HEK293 (cell line): ENCODE measurements around the gene CRK.

Experiments
- CTCF ChIA-PET: fragments of 350-600 bp; formaldehyde crosslinking; extraction: SDS; loops from one replicate; lab custom pipeline; 2021; ENCODE audit warnings: antibody characterized with exemption; lab: Yijun Ruan, JAX
- POLR2A ChIA-PET: fragments of 300-600 bp; formaldehyde crosslinking; extraction: SDS; loops from one replicate; lab custom pipeline; 2020; ENCODE audit warnings: antibody characterized with exemption, inconsistent platforms; lab: Yijun Ruan, JAX
- H3K27ac ChIP-seq: fragments of 200-500 bp; sonication (Bioruptor generic); 2 replicates; pipeline ENCODE4 v1.5.1; 2014; ENCODE audit warnings: low read depth, low read length, control low read depth, inconsistent platforms; ENCODE audit errors: extremely low read depth
- H3K36me3 ChIP-seq, 2 experiments: fragments of 200-500 bp in 1 of 2; sonication (Bioruptor generic) in 1 of 2; 1 replicate in 1 of 2; 2 replicates in 1 of 2; pipeline ENCODE4 v1.5.1; 2014 to 2017; ENCODE audit warnings: inconsistent platforms in 2 of 2, low read length in 2 of 2; ENCODE audit not compliant: control insufficient read depth in 2 of 2, insufficient read depth in 1 of 2
- H3K4me1 ChIP-seq: fragments of 200-500 bp; sonication (Bioruptor generic); 2 replicates; pipeline ENCODE4 v1.5.1; 2014; ENCODE audit warnings: mild to moderate bottlenecking, low read length, inconsistent platforms; ENCODE audit not compliant: control insufficient read depth, insufficient read depth
- H3K4me3 ChIP-seq: 2 replicates; pipeline ENCODE4 v1.5.1; 2011; ENCODE audit warnings: low read depth, mild to moderate bottlenecking, control low read depth, low read length, moderate library complexity
- H3K9me3 ChIP-seq: fragments of 200-500 bp; sonication (Bioruptor generic); 2 replicates; pipeline ENCODE4 v1.5.1; 2014; ENCODE audit warnings: low read depth, low read length, inconsistent platforms; ENCODE audit not compliant: control insufficient read depth, insufficient read depth
- GLIS2 ChIP-seq: fragments of 450-650 bp; formaldehyde crosslinking; IDR thresholded peaks from 2 replicates; pipeline ENCODE4 v1.5.1; 2016; ENCODE audit warnings: missing biosample characterization, missing genetic modification characterization
- KLF7 ChIP-seq: fragments of 450-650 bp; formaldehyde crosslinking; IDR thresholded peaks from 2 replicates; pipeline ENCODE4 v1.5.1; 2016; ENCODE audit warnings: missing biosample characterization, missing genetic modification characterization, borderline replicate concordance
- PRDM1 ChIP-seq: fragments of 450-650 bp; formaldehyde crosslinking; IDR thresholded peaks from 2 replicates; pipeline ENCODE4; 2016; ENCODE audit warnings: missing biosample characterization, missing genetic modification characterization
- SCRT1 ChIP-seq: fragments of 450-650 bp; formaldehyde crosslinking; IDR thresholded peaks from 2 replicates; pipeline ENCODE4 v1.5.1; 2016; ENCODE audit warnings: missing biosample characterization, missing genetic modification characterization, borderline replicate concordance
- SP7 ChIP-seq: fragments of 450-650 bp; formaldehyde crosslinking; IDR thresholded peaks from 2 replicates; pipeline ENCODE4 v1.5.1; 2016; ENCODE audit warnings: missing biosample characterization, missing genetic modification characterization
- WT1 ChIP-seq: fragments of 450-650 bp; formaldehyde crosslinking; IDR thresholded peaks from 2 replicates; pipeline ENCODE4 v1.5.1; 2016; ENCODE audit warnings: missing biosample characterization, missing genetic modification characterization
- YY1 ChIP-seq: fragments of 450-650 bp; formaldehyde crosslinking; IDR thresholded peaks from 2 replicates; pipeline ENCODE4 v1.5.1; 2018; ENCODE audit warnings: missing biosample characterization, missing genetic modification characterization
- ZFP3 ChIP-seq: fragments of 450-650 bp; formaldehyde crosslinking; IDR thresholded peaks from 2 replicates; pipeline ENCODE4 v1.5.1; 2016; ENCODE audit warnings: low read depth, missing biosample characterization, missing genetic modification characterization
- ZNF140 ChIP-seq: fragments of 450-650 bp; formaldehyde crosslinking; IDR thresholded peaks from 2 replicates; pipeline ENCODE4 v1.5.1; 2016; ENCODE audit warnings: missing biosample characterization, missing genetic modification characterization
- ZNF157 ChIP-seq: fragments of 450-650 bp; formaldehyde crosslinking; IDR thresholded peaks from 2 replicates; pipeline ENCODE4 v1.5.1; 2016; ENCODE audit warnings: missing biosample characterization, missing genetic modification characterization
- ZNF16 ChIP-seq: fragments of 450-650 bp; formaldehyde crosslinking; IDR thresholded peaks from 2 replicates; pipeline ENCODE4 v1.5.1; 2016; ENCODE audit warnings: low read depth, missing biosample characterization, missing genetic modification characterization
- ZNF214 ChIP-seq: fragments of 450-650 bp; formaldehyde crosslinking; IDR thresholded peaks from 2 replicates; pipeline ENCODE4 v1.5.1; 2017; ENCODE audit warnings: missing biosample characterization, mild to moderate bottlenecking, missing genetic modification characterization, borderline replicate concordance
- ZNF248 ChIP-seq: fragments of 450-650 bp; formaldehyde crosslinking; IDR thresholded peaks from 2 replicates; pipeline ENCODE4 v1.5.1; 2017; ENCODE audit warnings: missing biosample characterization, missing genetic modification characterization
- ZNF366 ChIP-seq: fragments of 450-650 bp; formaldehyde crosslinking; conservative IDR thresholded peaks from 2 replicates; pipeline ENCODE4 v1.5.1; 2016; ENCODE audit warnings: missing biosample characterization, missing genetic modification characterization
- ZNF544 ChIP-seq: fragments of 450-650 bp; formaldehyde crosslinking; IDR thresholded peaks from 2 replicates; pipeline ENCODE4 v1.5.0; 2017; ENCODE audit warnings: missing biosample characterization, missing genetic modification characterization
- ZNF549 ChIP-seq: fragments of 450-650 bp; IDR thresholded peaks from 2 replicates; pipeline ENCODE4 v1.5.1; 2018; ENCODE audit warnings: missing biosample characterization, missing genetic modification characterization, mild to moderate bottlenecking, inconsistent platforms, moderate library complexity
- ZNF555 ChIP-seq: fragments of 450-650 bp; formaldehyde crosslinking; conservative IDR thresholded peaks from 2 replicates; pipeline ENCODE4 v1.5.1; 2017; ENCODE audit warnings: missing biosample characterization, mild to moderate bottlenecking, missing genetic modification characterization, inconsistent platforms
- ZNF585B ChIP-seq: fragments of 450-650 bp; formaldehyde crosslinking; IDR thresholded peaks from 2 replicates; pipeline ENCODE4 v1.5.1; 2016; ENCODE audit warnings: missing biosample characterization, missing genetic modification characterization
- ZNF596 ChIP-seq: fragments of 450-650 bp; IDR thresholded peaks from 2 replicates; pipeline ENCODE4 v1.5.0; 2018; ENCODE audit warnings: missing biosample characterization, mild to moderate bottlenecking, missing genetic modification characterization, moderate library complexity
- ZNF629 ChIP-seq: fragments of 450-650 bp; formaldehyde crosslinking; IDR thresholded peaks from 2 replicates; pipeline ENCODE4 v1.5.1; 2017; ENCODE audit warnings: missing biosample characterization, missing genetic modification characterization
- ZNF660 ChIP-seq: fragments of 450-650 bp; IDR thresholded peaks from 2 replicates; pipeline ENCODE4 v1.5.1; 2018; ENCODE audit warnings: missing biosample characterization, mild to moderate bottlenecking, missing genetic modification characterization
- ZNF701 ChIP-seq: fragments of 450-650 bp; formaldehyde crosslinking; IDR thresholded peaks from 2 replicates; pipeline ENCODE4 v1.5.1; 2016; ENCODE audit warnings: missing biosample characterization, missing genetic modification characterization
- ZNF777 ChIP-seq: fragments of 450-650 bp; formaldehyde crosslinking; IDR thresholded peaks from 2 replicates; pipeline ENCODE4 v1.5.1; 2017; ENCODE audit warnings: missing biosample characterization, missing genetic modification characterization, borderline replicate concordance
- TF ChIP-seq, protein P1 (sequence below): fragments of 450-650 bp; formaldehyde crosslinking; IDR thresholded peaks from 2 replicates; pipeline ENCODE4 v1.5.1; 2016; ENCODE audit warnings: missing biosample characterization, missing genetic modification characterization
- TF ChIP-seq, protein P2 (sequence below): fragments of 450-650 bp; formaldehyde crosslinking; IDR thresholded peaks from 2 replicates; pipeline ENCODE4 v1.5.1; 2016; ENCODE audit warnings: missing biosample characterization, missing genetic modification characterization
- TF ChIP-seq, protein P3 (sequence below): fragments of 450-650 bp; formaldehyde crosslinking; IDR thresholded peaks from 2 replicates; pipeline ENCODE4 v1.5.0; 2017; ENCODE audit warnings: missing biosample characterization, missing genetic modification characterization, borderline replicate concordance
- TF ChIP-seq, protein P4 (sequence below): fragments of 450-650 bp; formaldehyde crosslinking; IDR thresholded peaks from 2 replicates; pipeline ENCODE4; 2016; ENCODE audit warnings: missing biosample characterization, missing genetic modification characterization

The CRK gene

DNA sequence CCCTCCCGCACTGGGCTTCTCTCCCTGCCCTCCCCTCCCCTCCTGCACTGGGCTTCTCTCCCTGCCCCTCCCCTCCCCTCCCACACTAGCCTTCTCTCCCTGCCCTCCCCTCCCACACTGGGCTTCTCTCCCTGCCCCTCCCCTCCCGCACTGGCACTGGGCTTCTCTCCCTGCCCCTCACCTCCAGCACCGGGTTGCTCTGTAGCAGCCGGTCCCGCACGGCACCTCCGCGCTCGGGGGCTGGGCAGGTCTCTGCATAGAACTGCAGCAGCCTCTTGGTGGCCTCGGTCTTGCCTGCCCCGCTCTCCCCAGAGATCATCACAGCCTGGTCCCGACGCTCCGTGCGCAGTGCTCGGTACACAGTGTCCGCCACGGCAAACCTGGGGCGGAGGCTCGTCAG, 26.6 kb upstream of the CRK start:
- H3K36me3 ChIP-seq = peaks cover 16 to 56% of the 10 kb centered on the region in 2 experiments; a peak in 2 of 3 replicates
- TF ChIP-seq YY1 (tag by site-specific recombination) = no peak
- no peak for TF ChIP-seq ZNF660 (tag by site-specific recombination)
- TF ChIP-seq SP7 (tag by site-specific recombination) = no peak
- TF ChIP-seq, protein P1, sequence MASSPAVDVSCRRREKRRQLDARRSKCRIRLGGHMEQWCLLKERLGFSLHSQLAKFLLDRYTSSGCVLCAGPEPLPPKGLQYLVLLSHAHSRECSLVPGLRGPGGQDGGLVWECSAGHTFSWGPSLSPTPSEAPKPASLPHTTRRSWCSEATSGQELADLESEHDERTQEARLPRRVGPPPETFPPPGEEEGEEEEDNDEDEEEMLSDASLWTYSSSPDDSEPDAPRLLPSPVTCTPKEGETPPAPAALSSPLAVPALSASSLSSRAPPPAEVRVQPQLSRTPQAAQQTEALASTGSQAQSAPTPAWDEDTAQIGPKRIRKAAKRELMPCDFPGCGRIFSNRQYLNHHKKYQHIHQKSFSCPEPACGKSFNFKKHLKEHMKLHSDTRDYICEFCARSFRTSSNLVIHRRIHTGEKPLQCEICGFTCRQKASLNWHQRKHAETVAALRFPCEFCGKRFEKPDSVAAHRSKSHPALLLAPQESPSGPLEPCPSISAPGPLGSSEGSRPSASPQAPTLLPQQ (tag by site-specific recombination) = no peak
- TF ChIP-seq KLF7 = no peak
- TF ChIP-seq GLIS2 (tag by site-specific recombination) = no peak
- TF ChIP-seq ZNF16 (tag by site-specific recombination) = no peak
- TF ChIP-seq, protein P2, sequence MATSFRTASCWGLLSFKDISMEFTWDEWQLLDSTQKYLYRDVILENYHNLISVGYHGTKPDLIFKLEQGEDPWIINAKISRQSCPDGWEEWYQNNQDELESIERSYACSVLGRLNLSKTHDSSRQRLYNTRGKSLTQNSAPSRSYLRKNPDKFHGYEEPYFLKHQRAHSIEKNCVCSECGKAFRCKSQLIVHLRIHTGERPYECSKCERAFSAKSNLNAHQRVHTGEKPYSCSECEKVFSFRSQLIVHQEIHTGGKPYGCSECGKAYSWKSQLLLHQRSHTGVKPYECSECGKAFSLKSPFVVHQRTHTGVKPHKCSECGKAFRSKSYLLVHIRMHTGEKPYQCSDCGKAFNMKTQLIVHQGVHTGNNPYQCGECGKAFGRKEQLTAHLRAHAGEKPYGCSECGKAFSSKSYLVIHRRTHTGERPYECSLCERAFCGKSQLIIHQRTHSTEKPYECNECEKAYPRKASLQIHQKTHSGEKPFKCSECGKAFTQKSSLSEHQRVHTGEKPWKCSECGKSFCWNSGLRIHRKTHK (tag by site-specific recombination) = no peak
- no peak for TF ChIP-seq ZNF555 (tag by site-specific recombination)
- TF ChIP-seq, protein P3, sequence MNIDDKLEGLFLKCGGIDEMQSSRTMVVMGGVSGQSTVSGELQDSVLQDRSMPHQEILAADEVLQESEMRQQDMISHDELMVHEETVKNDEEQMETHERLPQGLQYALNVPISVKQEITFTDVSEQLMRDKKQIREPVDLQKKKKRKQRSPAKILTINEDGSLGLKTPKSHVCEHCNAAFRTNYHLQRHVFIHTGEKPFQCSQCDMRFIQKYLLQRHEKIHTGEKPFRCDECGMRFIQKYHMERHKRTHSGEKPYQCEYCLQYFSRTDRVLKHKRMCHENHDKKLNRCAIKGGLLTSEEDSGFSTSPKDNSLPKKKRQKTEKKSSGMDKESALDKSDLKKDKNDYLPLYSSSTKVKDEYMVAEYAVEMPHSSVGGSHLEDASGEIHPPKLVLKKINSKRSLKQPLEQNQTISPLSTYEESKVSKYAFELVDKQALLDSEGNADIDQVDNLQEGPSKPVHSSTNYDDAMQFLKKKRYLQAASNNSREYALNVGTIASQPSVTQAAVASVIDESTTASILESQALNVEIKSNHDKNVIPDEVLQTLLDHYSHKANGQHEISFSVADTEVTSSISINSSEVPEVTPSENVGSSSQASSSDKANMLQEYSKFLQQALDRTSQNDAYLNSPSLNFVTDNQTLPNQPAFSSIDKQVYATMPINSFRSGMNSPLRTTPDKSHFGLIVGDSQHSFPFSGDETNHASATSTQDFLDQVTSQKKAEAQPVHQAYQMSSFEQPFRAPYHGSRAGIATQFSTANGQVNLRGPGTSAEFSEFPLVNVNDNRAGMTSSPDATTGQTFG (tag by site-specific recombination) = no peak
- TF ChIP-seq ZNF366 (tag by site-specific recombination) = no peak
- TF ChIP-seq ZNF777 (tag by site-specific recombination) = no peak
- TF ChIP-seq ZNF549 (tag by site-specific recombination) = no peak
- TF ChIP-seq SCRT1 (tag by site-specific recombination) = no peak
- TF ChIP-seq ZFP3 (tag by site-specific recombination) = no peak
- no peak for TF ChIP-seq ZNF701 (tag by site-specific recombination)
- no peak for TF ChIP-seq ZNF596 (tag by site-specific recombination)
- TF ChIP-seq ZNF140 = no peak
- no peak for TF ChIP-seq ZNF248 (tag by site-specific recombination)
- ChIA-PET CTCF (no interaction called here), POLR2A (no interaction called here)
- H3K9me3 ChIP-seq = no peaks in the 10 kb centered on the region
- no peak overlapping the region for H3K4me3 ChIP-seq
- peaks cover 4% of the 10 kb centered on the region; the same call in 1 of the 2 replicates for H3K4me1 ChIP-seq
- no peak overlapping the region for H3K27ac ChIP-seq

DNA sequence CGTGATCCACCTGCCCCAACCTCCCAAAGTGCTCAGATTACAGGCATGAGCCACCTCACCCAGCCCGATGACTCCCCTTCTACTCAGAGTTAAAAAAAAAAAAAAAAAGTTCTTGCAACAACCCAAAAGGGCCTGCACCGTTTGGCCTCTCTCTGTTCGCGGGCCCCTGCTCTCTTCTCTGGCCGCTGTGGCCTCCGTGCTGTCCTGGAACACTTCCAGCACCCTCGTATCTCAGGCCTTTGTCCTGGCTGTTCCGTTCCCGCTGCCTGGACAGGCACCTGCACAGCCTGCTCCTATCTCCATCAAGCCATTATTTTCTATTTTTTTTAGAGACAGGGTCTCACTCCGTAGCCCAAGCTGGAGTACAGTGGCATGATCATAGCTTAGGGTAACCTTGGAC, 25.7 kb upstream of the CRK start:
- ChIA-PET POLR2A (no interaction called here), CTCF (no interaction called here)
- Histone ChIP-seq H3K4me1 (peaks cover 4% of the 10 kb centered on the region; the same call in 1 of the 2 replicates), H3K9me3 (no peaks in the 10 kb centered on the region), H3K27ac (no peak overlapping the region), H3K36me3 (peaks cover 23 to 64% of the 10 kb centered on the region in 2 experiments; a peak in 2 of 3 replicates), H3K4me3 (no peak overlapping the region)
- TF ChIP-seq, protein P2 (tag by site-specific recombination) = no peak
- no peak for TF ChIP-seq ZNF544 (tag by site-specific recombination)
- no peak for TF ChIP-seq ZNF585B (tag by site-specific recombination)
- TF ChIP-seq ZNF157 (tag by site-specific recombination) = no peak
- TF ChIP-seq, protein P4, sequence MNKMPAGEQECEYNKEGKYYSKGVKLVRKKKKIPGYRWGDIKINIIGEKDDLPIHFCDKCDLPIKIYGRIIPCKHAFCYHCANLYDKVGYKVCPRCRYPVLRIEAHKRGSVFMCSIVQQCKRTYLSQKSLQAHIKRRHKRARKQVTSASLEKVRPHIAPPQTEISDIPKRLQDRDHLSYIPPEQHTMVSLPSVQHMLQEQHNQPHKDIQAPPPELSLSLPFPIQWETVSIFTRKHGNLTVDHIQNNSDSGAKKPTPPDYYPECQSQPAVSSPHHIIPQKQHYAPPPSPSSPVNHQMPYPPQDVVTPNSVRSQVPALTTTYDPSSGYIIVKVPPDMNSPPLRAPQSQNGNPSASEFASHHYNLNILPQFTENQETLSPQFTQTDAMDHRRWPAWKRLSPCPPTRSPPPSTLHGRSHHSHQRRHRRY (tag by site-specific recombination) = no peak
- TF ChIP-seq, protein P1 (tag by site-specific recombination) = no peak
- TF ChIP-seq PRDM1 (tag by site-specific recombination) = no peak
- no peak for TF ChIP-seq WT1 (tag by site-specific recombination)
- no peak for TF ChIP-seq ZNF214
- no peak for TF ChIP-seq ZNF629 (tag by site-specific recombination)
